ENCODE results near the gene NRG3.

Gene NRG3

GRCh38 chr10:82136103-82136502, 261.1 kb downstream of the NRG3 start:
- no peak for DNase-seq

- DNase-seq = no peak
Observed at GRCh38 chr10:82144153-82144552, 269.2 kb downstream of the NRG3 start.

DNA sequence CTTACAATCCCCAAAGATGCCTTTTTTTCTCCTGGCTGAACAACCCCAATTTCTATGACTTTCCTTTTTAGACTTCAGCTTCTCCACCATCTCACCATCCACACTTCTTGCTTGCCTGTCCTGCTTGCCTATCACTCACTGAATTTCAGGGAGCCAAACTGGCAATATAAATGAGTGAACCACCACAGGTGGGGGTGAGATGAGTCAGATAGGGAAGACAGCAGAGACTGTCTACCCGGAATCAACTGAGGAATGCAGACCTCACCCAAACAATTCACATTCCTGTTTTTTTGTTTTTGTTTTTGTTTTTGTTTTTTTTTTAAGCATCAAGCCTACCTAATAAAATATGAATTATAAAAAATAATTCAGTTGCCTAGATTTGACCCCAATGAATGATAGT, 273.8 kb downstream of the NRG3 start:
- no peak for DNase-seq

DNA sequence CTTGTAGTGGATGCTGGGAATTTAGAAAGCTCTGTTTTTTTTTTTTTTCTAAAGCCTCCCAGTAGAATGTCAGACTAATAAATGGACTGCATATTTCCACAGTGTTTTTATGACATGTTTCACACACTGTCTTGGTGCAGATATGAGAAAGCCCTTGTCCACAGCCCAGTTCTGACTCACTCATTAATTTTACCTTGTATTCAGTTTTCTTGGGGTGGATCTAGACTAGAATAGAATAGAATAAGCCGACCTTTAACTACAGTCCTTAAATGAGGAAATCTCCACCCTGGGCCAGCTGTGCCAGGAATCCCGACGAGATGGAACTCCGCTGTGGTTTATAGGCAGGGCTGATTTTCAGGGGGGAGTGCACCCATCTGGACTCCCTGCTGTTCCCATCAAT, 274.7 kb downstream of the NRG3 start:
- DNase-seq = no peak

DNA sequence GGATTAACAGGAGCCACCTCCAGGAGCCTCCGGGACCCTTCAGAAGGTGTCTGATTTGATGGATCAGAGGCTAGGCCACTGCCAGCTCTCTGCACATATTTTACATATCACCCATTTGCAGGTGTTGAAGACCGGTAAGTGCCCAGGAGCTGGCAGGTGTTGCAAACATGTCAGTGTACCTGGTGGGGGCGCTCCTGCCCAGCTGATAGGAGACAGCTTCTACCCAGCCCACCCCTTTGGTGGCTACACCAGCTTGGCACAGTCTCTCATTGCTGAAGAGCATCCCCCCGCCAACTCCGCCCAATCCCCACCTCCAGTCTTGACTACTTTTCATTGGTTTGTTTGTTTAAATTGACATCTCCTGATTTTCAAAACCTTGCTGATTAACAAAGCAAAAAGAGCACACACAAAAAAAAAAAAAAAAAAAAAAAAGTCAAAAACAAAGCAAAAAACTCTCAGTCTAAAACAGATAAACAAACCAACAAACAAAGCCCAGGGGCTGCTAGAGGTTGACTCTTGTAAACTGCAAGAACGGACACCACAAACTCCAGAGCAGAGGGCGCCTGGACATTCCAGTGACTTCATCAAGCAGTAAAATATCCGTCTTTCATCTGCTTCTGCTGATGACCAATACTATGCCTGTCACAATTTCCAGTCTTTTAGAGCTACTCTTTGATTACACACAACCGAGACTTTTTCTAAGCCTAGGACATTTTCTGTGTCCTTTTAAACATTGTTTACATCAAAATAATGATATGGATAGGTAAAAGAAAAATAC, 275.3 kb downstream of the NRG3 start:
- DNase-seq = no peak

DNA sequence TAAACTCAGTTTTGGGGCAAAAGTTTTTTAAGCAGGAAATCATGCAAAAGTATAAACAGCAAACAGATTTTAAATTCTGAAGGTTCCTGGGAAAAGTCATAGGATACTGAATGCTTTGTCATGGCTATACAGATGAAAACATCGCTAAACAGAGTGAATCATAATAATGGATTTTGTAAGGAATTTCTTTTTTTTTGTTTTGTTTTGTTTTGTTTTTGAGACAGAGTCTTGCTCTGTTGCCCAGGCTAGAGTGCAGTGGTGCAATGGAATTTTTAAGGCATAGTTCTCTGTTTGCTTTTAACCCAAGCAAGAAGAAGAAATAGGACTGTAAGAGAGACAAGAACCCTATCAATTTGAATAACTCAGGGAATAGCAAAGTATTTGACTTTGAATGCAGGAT, 285.3 kb downstream of the NRG3 start:
- DNase-seq = no peak

DNA sequence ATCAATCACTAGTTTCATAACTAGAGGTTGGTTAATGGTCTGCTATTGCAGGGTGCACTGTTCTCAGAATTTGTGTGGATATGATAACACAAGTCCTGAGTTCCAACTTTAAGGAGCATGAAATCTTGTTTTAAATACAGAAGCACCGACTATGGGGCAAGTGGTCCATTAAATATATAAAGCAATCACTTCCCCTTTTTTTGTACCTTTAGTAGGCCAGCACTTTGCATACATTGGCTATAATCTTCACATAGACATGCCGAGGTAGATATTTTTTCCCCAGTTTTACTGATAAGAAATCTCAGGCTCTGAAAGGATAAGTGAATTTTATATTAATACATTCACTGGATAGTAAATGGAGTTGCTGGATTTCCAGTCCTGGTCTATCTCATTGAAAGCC, 286.3 kb downstream of the NRG3 start:
- no peak for DNase-seq

GRCh38 chr10:82162549-82163195, 287.7 kb downstream of the NRG3 start:
- DNase-seq = no peak

DNA sequence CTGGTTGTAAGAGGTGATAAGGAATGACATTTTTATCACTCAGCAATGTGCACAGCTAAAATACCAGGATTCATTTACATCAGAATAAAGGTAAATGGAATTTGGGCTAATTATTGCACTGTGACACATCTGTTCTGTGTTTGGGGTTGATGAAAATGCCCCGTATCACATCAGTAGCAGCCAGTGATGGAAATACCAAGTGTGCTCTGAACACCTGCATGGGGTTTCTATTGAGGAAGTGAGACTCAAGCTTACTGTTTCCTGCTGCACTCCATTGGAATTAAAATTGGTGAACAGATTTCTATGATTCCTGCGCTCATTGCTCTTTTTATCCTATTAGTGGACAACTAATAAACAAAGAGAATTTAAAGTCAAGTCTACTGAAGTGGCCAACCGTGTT, 296.9 kb downstream of the NRG3 start:
- DNase-seq = no peak

- DNase-seq = no peak
Observed at GRCh38 chr10:82176587-82176986, 301.6 kb downstream of the NRG3 start.

DNA sequence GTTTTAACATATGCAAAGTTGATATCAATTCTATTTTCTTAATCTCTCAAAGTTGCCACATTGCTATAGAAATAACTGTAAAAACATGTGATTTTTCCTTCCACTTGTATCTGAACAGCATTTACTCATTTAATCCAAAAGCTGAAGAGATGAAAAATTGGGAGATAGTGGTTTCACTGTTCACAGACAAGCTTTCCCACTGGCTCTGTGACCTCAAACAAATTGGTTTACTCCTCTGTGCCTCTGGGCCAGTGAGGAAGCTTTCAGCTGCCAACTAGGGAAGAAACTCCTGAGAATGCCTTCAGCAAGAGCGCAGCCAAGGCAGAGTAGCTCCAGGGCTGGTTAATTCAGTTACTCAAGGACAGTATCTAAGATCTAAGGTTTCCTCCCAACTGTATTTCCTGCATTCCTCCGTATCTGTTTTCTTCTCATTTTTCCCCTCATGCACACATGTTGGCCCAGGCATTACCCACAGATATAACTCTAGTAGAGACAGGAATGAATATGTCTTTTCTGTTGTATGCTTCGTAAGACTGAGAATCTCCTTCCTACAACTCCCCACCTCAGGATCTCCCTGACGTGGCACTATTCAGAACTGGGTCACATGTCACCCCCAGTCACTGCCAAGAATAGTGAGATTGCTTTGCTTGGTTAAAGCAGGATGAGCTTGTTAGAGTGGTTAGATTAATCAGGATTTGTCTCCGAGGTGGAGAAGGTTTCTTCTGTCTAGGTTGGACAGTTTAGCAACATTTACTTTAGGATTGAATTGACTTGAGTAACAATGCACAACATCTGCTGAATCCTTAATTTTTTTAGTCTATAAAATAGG, 315.7 kb downstream of the NRG3 start:
- DNase-seq = no peak

DNA sequence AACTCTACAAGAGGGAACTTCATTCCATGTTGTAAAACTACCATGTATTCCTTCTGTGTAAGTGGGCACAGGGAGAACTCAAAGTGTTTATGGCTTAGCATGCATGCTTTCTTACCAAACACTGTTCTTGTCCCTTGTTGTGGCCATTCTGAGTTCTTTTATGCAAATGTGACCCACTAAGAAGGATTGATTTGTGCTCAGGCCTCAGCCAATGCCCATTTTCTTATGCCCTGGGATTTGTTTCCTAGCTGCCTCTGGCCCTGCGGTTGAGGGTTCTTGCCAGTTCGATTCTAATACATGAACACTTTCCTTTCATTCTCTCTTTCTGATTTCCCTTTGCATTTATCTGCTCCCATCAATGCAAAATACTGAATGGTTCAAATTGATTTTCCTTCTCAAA, 316.7 kb downstream of the NRG3 start:
- DNase-seq = no peak

GRCh38 chr10:82192665-82193064, 317.7 kb downstream of the NRG3 start:
- DNase-seq = no peak

DNA sequence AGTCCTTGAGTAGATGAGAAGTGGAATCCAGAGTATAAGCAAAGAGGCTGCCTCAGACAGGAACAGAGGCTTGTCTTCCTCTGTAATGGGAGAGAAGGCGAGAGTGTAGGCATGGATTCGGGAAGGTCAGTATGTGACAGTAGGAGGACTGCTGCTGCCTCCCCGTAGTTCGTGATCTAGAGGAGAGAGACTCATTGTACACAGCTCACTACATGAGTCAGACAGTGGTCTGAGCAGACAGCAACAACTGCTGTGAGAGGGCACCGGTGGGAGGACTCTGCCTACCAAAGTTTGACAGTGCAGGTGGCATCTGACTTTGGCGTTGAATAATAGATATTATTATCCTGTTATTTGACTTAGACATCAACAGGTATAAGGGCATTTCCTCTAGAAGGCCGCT, 319.4 kb downstream of the NRG3 start:
- no peak for DNase-seq

- DNase-seq = no peak
Observed at GRCh38 chr10:82206831-82207230, 331.8 kb downstream of the NRG3 start.

GRCh38 chr10:82208726-82209125, 333.7 kb downstream of the NRG3 start:
- DNase-seq = no peak

DNA sequence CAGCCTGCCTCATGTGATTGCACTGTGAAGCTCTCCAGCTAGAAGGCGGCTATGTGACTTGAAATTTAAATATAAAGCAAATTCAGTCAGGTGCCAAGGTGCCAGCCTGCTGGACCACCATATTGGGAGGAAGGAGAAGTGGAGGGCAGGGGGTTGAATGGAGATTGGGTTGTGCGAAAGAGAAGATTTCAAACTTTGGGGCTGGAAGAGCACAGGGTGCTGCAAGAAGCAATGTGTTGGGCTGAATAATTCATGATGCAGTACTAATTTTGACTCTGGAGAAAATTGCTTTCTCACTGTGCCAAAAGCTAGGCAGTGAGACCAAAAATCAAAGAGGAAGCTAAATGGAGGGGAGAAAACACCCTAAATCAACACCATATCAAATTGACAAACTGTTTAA, 335.3 kb downstream of the NRG3 start:
- DNase-seq = no peak

DNA sequence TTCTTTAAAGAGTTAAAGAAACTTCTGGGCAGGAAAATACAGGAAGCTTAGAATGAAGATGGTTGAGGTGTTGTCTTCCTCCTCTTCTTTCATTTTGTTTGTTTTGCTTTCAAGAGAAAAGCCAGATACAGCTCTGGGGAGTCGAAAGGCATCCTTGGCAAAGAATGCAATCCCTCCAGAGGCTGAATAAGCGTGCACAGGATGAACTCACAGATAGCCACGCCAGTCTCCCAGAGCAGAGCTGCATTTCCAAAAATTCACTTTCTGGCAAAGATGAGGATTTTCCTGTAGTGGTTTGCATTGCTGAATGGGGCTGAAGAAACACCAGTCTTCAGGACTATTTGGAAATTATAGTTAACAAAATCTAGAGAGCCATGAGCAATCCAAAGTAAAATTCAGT, 336.4 kb downstream of the NRG3 start:
- DNase-seq = no peak

- DNase-seq = no peak
Observed at GRCh38 chr10:82212753-82213152, 337.8 kb downstream of the NRG3 start.

- DNase-seq = no peak
Observed at GRCh38 chr10:82213784-82214183, 338.8 kb downstream of the NRG3 start.

DNA sequence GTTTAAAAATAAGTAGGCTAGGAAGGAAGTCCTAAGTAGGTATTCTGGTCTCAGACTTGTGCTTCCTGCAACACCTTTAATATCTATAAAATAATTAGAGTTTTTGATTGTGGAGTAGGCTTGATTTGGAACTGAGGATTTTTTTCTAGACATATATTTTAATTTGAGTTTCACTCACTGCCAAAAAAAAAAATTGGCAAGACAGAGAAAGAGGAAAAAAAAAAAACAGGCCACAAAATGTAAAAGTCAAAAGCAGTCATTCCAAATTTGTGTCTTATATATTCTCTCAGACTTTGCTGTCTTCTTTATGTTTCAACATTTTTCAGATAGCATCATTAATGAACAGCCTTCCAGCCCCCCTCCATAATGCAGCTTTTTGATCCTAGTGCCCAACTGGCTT, 346.1 kb downstream of the NRG3 start:
- DNase-seq = no peak

DNA sequence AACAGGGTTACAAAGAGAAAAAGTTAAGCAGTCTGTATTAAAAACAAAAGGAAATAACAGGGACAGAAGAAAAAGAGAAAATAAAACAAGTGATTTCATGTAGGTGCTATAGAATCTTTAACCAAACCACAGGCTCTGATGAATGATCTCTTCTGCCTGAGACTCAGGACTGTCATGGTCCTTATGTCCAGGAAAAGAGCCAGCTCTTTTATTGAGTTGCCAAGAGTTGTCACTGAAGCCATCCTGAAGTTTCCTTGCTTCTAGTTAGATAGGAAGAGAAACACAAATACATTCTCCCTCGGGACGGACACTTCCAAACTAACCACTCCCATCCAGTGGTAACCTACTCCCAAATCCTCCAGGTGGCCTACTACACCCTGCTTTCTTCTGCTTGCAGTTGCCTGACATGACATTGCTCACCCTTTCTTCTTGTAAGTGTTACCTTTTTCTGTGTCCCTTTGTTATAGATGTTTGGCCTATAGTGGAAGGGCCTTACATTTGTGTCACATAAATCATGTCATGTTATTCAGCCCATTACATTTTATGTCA, 346.7 kb downstream of the NRG3 start:
- no peak for DNase-seq

- no peak for DNase-seq
Observed at GRCh38 chr10:82228701-82229100, 353.7 kb downstream of the NRG3 start.

GRCh38 chr10:82234173-82234572, 359.2 kb downstream of the NRG3 start:
- DNase-seq = no peak

Data from stimulated activated CD4-positive, alpha-beta T cell treated with anti-CD3 and anti-CD28 coated beads, Interleukin-12 subunit alpha, Interleukin-12 subunit beta, amount 100 ng/mL, for 4 hours (primary cell).